Measurements from ENCODE around the gene KLHL30. TPM values are rescaled to one million over a fixed set of nuclear protein-coding genes. Genes with fewer than 3 reads are reported as not detected.

Gene KLHL30
- total and polyA plus RNA-seq, 5 experiments from 2014 or later = not detected

GRCh38 chr2:238145046-238145445 lies 6.6 kb downstream of the KLHL30 start:
- POLR2A ChIA-PET = no interaction called here
- no peak overlapping the region for H3K27ac Mint-ChIP-seq
- ATAC-seq = no peak
- peaks cover 0 to 2% (median 0%) of the 10 kb centered on the region in 9 donors for H3K9me3 Mint-ChIP-seq
- DNase-seq = no peak
- H3K4me1 Mint-ChIP-seq = peaks cover 6 to 10% (median 7%) of the 10 kb centered on the region in 4 donors
- H3K36me3 Mint-ChIP-seq = no peaks in the 10 kb centered on the region
- no peaks in the 10 kb centered on the region for H3K27me3 Mint-ChIP-seq
- H3K4me3 Mint-ChIP-seq = no peak overlapping the region

- no peak overlapping the region for H3K27ac Mint-ChIP-seq
- H3K27me3 Mint-ChIP-seq = no peaks in the 10 kb centered on the region
- no peak for DNase-seq
- peaks cover 0 to 2% (median 0%) of the 10 kb centered on the region in 9 donors for H3K9me3 Mint-ChIP-seq
- H3K36me3 Mint-ChIP-seq = no peaks in the 10 kb centered on the region
- H3K4me1 Mint-ChIP-seq = peaks cover 6 to 10% (median 7%) of the 10 kb centered on the region in 4 donors
- POLR2A ChIA-PET = no interaction called here
- H3K4me3 Mint-ChIP-seq = no peak overlapping the region
- no peak for ATAC-seq
Measured at GRCh38 chr2:238145851-238146250, 7.4 kb downstream of the KLHL30 start.

- no peaks in the 10 kb centered on the region for H3K36me3 Mint-ChIP-seq
- no peak overlapping the region for H3K4me3 Mint-ChIP-seq
- peaks cover 0 to 3% (median under 1%) of the 10 kb centered on the region in 4 donors for H3K4me1 Mint-ChIP-seq
- H3K27ac Mint-ChIP-seq = no peak overlapping the region
- POLR2A ChIA-PET = no interaction called here
- ATAC-seq (no peak), DNase-seq (no peak)
- H3K9me3 Mint-ChIP-seq = peaks cover 0 to 2% (median 0%) of the 10 kb centered on the region in 9 donors
- no peaks in the 10 kb centered on the region for H3K27me3 Mint-ChIP-seq
Measured at GRCh38 chr2:238146884-238147544, 8.5 kb downstream of the KLHL30 start.

- Mint-ChIP-seq H3K4me3 (no peak overlapping the region), H3K9me3 (peaks cover 0 to 2% (median 0%) of the 10 kb centered on the region in 9 donors), H3K27me3 (no peaks in the 10 kb centered on the region), H3K27ac (no peak overlapping the region), H3K4me1 (peaks cover 0 to 2% (median 0%) of the 10 kb centered on the region in 4 donors), H3K36me3 (no peaks in the 10 kb centered on the region)
- POLR2A ChIA-PET = no interaction called here
- DNase-seq (no peak), ATAC-seq (no peak)
Measured at GRCh38 chr2:238148981-238149380, 10.5 kb downstream of the KLHL30 start.

GRCh38 chr2:238149841-238150572 lies 11.5 kb downstream of the KLHL30 start:
- DNase-seq (no peak), ATAC-seq (no peak)
- Mint-ChIP-seq H3K4me1 (no peaks in the 10 kb centered on the region), H3K9me3 (no peaks in the 10 kb centered on the region), H3K27ac (no peak overlapping the region), H3K36me3 (no peaks in the 10 kb centered on the region), H3K4me3 (no peak overlapping the region), H3K27me3 (no peaks in the 10 kb centered on the region)
- POLR2A ChIA-PET = no interaction called here

GRCh38 chr2:238150686-238151085 lies 12.2 kb downstream of the KLHL30 start:
- POLR2A ChIA-PET = no interaction called here
- Mint-ChIP-seq H3K4me1 (no peaks in the 10 kb centered on the region), H3K27ac (no peak overlapping the region), H3K36me3 (no peaks in the 10 kb centered on the region), H3K4me3 (no peak overlapping the region), H3K27me3 (no peaks in the 10 kb centered on the region), H3K9me3 (no peaks in the 10 kb centered on the region)
- ATAC-seq = no peak
- DNase-seq = no peak

GRCh38 chr2:238151205-238151604 lies 12.7 kb downstream of the KLHL30 start:
- Mint-ChIP-seq H3K9me3 (no peaks in the 10 kb centered on the region), H3K27ac (no peak overlapping the region), H3K4me3 (no peak overlapping the region), H3K4me1 (no peaks in the 10 kb centered on the region), H3K27me3 (no peaks in the 10 kb centered on the region), H3K36me3 (no peaks in the 10 kb centered on the region)
- POLR2A ChIA-PET = no interaction called here
- DNase-seq (no peak), ATAC-seq (no peak)

- no peak for ATAC-seq
- POLR2A ChIA-PET = interaction anchor here (0.7 kb wide), 1 partner anchor 63 kb away, joined by 4 read pairs; no protein-coding TSS in a partner anchor
- no peak for DNase-seq
- H3K36me3 Mint-ChIP-seq = no peaks in the 10 kb centered on the region
- no peaks in the 10 kb centered on the region for H3K27me3 Mint-ChIP-seq
- no peak overlapping the region for H3K4me3 Mint-ChIP-seq
- H3K9me3 Mint-ChIP-seq = no peaks in the 10 kb centered on the region
- no peak overlapping the region for H3K27ac Mint-ChIP-seq
- H3K4me1 Mint-ChIP-seq = no peaks in the 10 kb centered on the region
Measured at GRCh38 chr2:238151628-238152235, 13.3 kb downstream of the KLHL30 start.

- POLR2A ChIA-PET = no interaction called here
Measured at GRCh38 chr2:238152771-238153688, 14.6 kb downstream of the KLHL30 start.

GRCh38 chr2:238154570-238154969 lies 16.1 kb downstream of the KLHL30 start:
- H3K36me3 Mint-ChIP-seq = no peaks in the 10 kb centered on the region
- no peaks in the 10 kb centered on the region for H3K9me3 Mint-ChIP-seq
- peaks cover 4 to 7% (median 5%) of the 10 kb centered on the region in 4 donors for H3K4me1 Mint-ChIP-seq
- no peak overlapping the region for H3K27ac Mint-ChIP-seq
- ATAC-seq (no peak), DNase-seq (no peak)
- H3K4me3 Mint-ChIP-seq = no peak overlapping the region
- POLR2A ChIA-PET = no interaction called here
- peaks cover 3 to 7% (median 5%) of the 10 kb centered on the region in 5 donors for H3K27me3 Mint-ChIP-seq

More at GRCh38 chr2:238152771-238153688, 14.6 kb downstream of the KLHL30 start:
- Mint-ChIP-seq H3K36me3 (no peaks in the 10 kb centered on the region), H3K4me1 (no peaks in the 10 kb centered on the region), H3K27ac (no peak overlapping the region), H3K4me3 (no peak overlapping the region), H3K27me3 (peaks cover 0 to 3% (median 0%) of the 10 kb centered on the region in 5 donors), H3K9me3 (no peaks in the 10 kb centered on the region)
- ATAC-seq (no peak), DNase-seq (no peak)

- H3K27me3 Mint-ChIP-seq = peaks cover 3 to 10% (median 7%) of the 10 kb centered on the region in 5 donors
- H3K9me3 Mint-ChIP-seq = no peaks in the 10 kb centered on the region
- H3K36me3 Mint-ChIP-seq = no peaks in the 10 kb centered on the region
- no peak overlapping the region for H3K27ac Mint-ChIP-seq
- ATAC-seq (no peak), DNase-seq (no peak)
- POLR2A ChIA-PET = no interaction called here
- no peak overlapping the region for H3K4me3 Mint-ChIP-seq
- H3K4me1 Mint-ChIP-seq = peaks cover 4 to 12% (median 10%) of the 10 kb centered on the region in 4 donors
Measured at GRCh38 chr2:238155051-238155760, 16.7 kb downstream of the KLHL30 start.

All from naive thymus-derived CD8-positive, alpha-beta T cell (primary cell).